GM18511 (cell line): Measurements from ENCODE around the gene HSF2BP.
"Not testable (repeated sequence)": the region's sequence is repeated elsewhere in the genome, so short reads cannot be mapped to it uniquely, and the experiment has no call there.

Experiments
- ATAC-seq: cut with Tn5 transposase; IDR thresholded peaks from one replicate; pipeline ENCODE4 v1.9.1; 2021; ENCODE audit warnings: mild to moderate bottlenecking, moderate library complexity; ENCODE audit not compliant: unreplicated experiment

Gene HSF2BP

DNA sequence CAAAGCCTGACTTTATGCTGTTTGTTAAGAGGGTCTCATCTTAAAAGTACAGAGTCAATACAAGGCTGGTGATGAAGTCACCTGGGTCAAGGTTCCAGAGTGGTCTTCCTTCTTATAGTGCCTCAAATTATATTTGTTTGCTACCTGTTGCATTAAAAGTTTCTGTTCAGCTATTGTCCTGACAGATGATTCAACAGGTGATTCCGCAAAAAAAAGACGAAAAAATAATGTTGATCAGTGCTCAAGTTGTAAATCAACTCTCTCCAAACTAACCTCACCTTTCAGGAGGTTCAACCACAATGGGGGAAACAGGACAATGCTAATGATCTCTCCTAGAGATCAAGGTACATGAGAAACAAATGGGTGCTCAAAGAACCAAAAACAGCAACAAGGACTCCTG lies 35.7 kb downstream of the HSF2BP start:
- ATAC-seq, result no peak

DNA sequence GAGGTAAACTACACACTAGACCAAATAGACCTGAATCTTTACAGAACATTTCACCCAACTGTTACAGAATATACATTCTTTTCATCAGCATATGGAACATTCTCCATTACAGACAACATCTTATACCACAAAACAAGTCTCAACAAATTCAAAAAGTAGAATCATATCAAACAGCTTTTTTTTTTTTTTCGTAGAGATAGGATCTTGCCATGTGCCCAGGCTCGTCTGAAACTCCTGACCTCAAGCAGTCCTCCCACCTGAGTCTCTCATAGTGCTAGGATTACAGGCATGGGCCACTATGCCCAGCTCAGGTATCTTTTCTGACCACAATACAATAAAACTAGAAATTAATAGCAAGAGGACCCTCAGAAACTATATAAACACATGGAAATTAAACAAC lies 36.5 kb downstream of the HSF2BP start:
- ATAC-seq, result no peak

- no peak for ATAC-seq
Measured at GRCh38 chr21:43619856-43620255, 39.4 kb downstream of the HSF2BP start.

DNA sequence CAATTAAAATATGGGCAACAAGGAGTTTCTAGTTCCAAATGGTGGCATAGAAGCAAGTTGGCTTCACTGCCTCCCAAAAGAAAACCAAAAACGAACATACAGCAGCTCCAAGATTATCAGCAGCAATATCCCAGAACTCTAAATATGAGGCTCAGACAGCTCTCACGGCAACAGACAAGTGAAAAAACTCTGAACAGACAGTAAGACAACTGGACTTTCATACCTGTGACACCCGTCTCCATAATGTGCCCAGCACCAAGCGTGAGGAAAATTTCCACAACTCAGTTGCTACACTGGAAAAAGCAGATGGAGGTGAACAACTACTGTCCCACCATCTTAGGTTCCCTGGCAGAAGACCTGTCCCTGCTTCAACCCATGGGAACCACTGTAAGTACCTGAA lies 39.9 kb downstream of the HSF2BP start:
- ATAC-seq, result no peak

DNA sequence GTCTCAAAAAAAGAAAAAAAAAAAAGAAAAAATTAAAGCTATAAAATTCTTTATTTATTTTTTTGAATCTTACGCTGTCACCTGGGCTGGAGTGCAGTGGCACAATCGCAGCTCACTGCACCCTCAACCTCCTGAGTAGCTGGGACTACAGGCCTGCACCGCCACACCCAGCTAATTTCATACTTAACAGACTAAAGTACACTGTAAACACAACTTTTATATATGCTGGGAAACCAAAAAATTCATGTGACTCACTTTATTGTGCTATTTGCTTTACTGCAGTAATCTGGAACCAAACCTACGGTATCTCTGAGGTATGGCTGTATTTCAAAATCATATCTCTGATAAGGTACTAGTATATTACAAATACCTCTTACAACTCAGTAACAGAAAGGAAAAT lies 40.3 kb downstream of the HSF2BP start:
- ATAC-seq, result no peak

- ATAC-seq, result not testable (repeated sequence)
Measured at GRCh38 chr21:43616861-43617260, 42.4 kb downstream of the HSF2BP start.

GRCh38 chr21:43614839-43615238 lies 44.4 kb downstream of the HSF2BP start:
- no peak for ATAC-seq

DNA sequence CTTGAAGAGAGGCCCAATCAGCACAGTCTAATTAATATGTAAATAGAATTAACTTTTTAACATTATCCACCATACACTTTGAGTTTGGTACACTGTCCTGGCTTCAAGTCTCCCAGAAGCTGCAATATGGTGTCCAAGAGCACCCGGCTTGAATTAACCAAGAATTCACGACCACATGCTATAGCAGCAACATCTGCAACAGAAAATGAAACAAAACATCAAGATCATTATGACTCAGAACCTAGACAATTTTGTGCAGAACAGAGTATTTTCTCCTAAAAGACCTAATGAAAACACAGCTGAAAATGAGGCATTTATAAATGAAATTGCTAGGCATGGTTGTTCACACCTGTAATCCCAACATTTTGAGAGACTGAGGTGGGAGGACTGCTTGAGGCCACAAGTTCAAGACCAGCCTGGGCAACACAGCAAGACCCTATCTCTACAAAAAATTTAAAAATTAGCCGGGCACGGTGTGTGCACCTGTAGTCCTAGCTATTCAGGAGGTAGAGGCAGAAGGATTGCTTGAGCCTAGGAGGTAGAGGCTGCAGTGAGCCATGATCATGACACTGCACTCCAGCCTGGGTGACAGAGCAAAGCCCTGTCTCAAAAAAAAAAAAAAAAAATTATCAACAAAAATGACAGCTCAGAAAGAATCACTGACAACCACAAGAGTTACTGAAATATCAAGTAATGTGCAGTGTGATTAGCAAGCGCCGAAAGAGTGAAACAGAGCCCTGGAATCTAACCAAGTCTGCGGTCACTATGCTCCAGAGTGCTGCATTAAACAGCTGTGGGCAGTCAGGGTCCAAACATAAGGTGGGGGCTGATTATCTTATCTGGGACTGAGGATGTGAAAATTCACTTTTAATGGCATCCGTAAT lies 45.3 kb downstream of the HSF2BP start:
- ATAC-seq, result no peak

DNA sequence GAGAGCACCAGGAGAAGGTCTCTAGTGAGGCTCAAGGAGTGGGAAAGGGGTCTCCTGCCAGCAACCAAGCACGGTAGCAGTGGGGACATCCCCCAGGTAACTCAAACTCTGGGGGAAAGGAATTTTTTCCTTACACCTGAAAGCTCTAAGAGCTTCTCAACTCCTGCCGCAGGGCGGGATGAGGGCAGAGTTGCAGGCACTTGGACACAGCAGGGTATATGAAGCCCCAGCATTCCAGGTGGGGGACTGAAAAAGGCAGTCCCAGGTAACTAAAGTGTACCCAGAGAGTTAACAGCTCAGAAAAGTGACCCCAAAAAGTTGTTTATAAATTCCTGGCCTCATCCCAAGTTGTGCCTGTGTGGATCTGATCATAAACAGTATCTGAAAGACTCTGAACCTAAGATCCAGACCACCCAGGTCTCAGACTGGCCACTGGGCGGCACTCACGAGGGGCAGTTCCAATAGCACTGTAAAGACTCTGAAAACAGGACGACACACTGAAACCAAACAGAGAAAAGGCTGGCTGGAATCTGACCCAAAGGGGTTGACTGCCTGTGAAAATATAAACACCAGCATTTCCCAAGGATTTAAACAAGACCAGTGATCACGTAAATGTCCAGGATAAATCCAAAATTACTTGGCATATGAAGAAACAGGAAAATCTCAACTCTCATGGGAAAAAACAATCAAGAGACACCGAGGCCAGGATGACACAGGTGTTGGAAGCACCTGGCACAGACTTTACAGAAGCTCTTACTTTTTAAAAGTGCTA lies 47.5 kb downstream of the HSF2BP start:
- no peak for ATAC-seq

GRCh38 chr21:43609501-43610340 lies 49.6 kb downstream of the HSF2BP start:
- no peak for ATAC-seq

- ATAC-seq, result no peak
Measured at GRCh38 chr21:43608664-43609063, 50.6 kb downstream of the HSF2BP start.

GRCh38 chr21:43608225-43608624 lies 51.1 kb downstream of the HSF2BP start:
- ATAC-seq, result no peak

DNA sequence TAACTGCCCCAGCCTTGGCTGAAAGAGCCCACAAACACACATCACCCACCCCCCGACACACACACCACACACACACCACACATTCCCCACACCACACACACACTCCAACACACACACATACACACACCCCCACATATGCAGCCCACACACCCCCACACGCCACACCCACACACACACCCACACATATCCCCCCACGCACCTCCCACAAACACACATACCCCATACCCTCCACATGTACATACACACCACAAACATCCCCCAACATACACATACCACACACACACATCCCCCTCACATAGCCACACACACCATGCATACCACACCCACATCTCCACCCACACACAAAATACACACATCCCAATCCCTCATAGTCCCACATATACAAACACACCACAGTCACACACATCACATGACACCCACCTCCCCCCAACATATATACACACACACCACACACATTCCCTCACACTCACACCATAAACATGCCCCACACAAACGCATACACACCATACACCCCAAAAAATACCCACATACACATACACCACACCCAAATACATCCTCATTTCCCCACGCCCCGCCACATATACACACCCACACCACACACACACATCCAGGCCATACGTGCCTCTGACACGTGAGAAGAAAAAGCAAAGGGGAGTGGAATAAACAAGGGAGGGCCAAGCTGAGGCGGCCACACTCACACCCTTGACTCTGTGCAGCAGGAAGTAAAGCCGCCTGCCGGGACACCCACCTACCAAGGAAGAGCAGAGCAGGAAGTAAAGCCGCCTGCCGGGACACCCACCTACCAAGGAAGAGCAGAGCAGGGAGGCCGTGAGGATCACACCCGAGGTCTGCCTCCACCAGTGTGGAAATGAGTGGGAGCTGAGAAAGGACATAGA lies 53.7 kb downstream of the HSF2BP start:
- no peak for ATAC-seq

DNA sequence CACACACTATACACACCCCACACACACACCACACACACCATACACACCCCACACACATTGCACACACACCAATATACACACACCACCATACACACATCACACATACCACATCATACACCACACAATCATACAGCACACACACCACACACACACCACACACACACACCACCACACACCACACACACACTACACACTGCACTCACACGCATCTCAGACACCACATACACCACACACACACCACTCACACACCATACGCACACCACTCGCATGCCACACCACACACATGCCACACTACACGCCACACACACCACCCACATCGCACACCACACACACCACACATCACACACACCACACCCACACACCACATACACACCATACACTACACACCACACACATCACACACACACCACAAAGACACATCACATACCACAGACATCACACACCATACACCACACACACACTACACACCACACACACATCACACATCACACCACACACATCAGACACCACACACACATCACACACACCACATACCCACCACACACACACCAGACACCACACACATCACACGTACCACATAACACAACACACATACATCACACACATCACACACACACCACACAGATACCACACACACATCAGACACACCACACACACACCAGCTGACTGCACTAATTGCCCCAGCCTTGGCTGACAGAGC lies 54.6 kb downstream of the HSF2BP start:
- no peak for ATAC-seq

DNA sequence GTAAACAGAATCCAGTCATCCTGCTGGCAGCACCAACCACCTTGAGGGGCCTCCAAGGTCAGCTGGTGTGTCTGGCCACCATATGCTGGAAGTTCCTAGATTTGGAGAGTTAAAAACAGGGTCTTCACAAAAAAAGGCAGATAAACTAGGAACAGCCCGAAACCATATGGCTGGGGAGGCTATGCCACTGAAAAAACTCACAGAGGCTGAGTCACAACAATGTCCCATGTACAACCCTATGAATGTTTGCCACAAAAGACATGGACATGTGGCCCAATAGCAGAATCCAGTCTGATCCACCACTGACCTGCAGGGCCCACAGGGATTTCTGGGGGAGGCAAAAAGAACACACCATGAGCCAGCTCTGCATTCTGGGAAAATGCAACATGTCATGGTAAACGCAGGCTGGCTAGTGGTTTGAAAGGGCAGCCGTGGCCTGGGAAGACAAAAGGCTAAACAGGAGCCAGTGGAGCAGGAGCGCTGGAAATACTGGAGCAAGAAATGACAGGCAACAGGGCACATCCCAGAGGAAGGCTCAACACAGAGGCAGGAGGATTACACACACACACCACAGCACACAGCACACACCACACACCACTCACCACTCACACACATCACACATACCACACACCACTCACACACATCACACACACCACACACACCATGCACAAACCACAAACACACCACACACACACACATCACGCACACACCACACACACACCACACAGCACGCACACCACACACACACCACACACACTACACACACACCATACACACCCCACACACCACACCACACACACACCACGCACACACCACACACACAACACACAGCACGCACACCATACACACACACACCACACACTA lies 55.4 kb downstream of the HSF2BP start:
- no peak for ATAC-seq

- no peak for ATAC-seq
Measured at GRCh38 chr21:43603233-43603626, 56.1 kb downstream of the HSF2BP start.

GRCh38 chr21:43602266-43603232 lies 56.7 kb downstream of the HSF2BP start:
- no peak for ATAC-seq
